Measurements from ENCODE around the gene CDC42BPB.

CDC42BPB gene

DNA sequence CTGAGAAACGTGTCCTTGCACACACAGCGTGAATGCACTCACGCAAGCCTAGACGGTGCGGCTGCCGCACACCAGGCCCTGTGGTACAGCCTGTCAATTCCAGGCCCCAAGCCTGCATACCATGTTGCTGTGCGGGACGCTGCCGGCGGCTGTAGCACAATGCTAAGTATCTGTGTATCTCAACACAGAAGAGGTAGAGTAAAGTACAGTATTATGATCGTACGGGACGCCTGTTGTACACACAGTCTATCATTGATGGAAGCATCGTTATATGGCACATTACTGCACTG is 89.9 kb downstream of the CDC42BPB start:
- DNase-seq (ENCODE audit: low read depth in 2 of 2) = no peak

DNA sequence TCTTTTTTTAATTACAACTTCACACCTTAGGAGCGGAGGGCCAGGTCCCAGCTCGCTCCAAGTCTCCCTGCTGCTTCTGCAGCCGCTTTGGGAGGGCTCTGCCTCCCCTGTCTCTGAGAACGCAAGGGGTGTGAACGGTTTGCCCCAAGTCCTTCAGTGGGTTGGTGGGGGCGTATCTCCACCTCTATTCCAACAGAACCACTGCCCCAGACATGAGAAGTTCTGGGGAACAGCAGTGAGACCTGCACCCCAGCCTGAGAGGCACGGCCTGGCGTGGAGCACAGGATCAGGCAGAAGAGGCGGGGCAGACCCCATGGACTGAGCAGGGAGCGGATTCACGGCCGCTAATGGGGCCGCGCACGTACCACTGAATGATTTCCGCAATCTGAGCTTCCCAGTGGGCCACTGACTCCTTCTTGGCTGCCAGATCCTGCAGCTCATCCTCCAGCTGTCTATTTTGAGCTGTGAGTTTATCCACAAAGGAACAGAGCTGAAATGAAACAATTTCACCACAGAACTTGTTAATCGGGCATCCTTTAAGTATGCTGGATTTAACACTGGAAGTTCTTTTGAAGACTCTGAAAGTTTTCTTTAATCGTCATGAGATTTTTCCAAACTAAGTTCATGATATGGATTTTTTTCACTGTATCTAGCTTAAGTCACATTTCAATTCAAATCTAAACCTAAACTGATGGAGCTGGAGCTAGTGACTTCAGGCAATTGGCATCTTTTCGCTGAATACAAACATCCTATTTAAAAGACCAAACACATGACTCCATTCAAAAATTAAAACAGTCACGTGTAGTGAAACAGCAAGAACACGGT is 90.5 kb downstream of the CDC42BPB start:
- DNase-seq (ENCODE audit: low read depth in 2 of 2) = no peak

DNA sequence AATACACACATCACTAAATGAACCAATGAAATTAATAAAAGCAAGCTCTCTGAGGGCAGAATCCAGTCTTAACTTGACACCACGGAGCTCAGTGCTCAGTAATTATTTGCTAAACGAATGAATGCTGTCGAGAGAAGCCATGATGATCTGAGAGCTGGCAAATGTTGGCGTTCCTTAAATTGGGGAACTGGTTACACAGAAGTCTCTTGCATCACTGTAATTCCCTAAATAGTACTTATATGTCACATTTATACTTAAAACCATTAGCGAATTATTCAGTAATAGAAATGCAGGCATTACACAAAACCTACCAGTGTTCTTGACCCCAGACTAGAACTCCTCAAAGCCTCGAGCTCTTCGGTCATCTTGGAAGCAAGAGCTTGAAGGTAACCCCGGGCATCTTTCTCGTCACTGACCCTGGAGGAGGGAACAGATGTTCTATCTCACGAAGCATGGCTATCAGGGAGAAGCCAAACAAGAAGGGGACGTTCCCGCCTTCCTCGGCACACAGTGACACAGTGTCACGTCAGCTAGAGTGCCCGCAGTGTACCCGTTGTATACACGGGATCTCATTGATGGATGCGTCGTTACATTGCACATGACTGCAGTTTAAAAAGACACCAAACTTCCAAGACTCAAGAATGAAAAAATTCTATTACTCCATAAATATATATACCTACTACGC is 91.2 kb downstream of the CDC42BPB start:
- no peak for DNase-seq (ENCODE audit: low read depth in 2 of 2)

DNA sequence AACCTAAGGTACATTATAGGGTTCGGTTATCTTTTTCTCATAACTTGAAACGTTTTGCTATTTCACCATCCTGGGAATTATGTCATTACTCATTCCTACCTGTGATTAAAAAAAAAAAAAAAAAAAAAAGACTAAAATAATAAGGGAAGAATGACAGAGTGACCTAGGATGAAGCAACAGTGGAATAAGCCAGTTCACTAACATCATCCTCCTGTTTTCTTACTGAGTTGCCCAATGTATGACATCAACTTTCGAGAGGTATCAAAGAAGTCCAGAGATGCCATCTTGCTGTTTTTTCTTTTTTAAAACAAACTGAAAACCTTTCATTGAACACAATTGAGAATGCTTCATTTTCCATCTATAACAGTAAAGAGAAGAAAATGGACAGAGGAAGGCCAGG is 92.1 kb downstream of the CDC42BPB start:
- no peak for DNase-seq (ENCODE audit: low read depth in 2 of 2)

DNA sequence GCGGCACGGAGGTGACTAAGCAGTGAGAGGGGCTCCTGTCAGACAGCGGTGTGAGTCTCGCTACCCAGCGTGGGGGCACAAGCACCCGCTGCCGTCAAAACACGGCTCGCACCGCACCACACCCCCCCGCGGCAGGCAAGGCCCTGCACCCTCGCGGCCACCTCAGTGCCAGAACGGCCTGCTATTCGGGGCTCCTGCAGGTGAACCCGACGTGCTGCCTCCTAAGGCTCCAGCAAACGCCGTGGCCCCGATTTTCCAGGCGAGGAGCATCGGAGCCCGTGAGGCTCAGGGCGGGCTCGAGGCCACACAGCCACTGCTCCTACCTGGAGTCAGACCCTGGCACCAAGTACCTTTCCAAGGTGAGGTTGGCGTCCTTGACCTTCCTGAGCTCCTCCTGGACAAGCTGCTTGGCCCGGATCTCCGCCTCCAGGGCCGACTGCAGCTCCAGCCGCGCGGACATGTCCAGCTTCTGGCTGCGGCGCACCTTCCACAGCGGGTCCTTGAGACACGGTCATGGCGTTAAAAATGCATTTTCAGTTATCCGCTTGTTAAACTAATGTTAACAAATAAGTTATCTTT is 93.1 kb downstream of the CDC42BPB start:
- no peak for DNase-seq (ENCODE audit: low read depth in 2 of 2)

DNA sequence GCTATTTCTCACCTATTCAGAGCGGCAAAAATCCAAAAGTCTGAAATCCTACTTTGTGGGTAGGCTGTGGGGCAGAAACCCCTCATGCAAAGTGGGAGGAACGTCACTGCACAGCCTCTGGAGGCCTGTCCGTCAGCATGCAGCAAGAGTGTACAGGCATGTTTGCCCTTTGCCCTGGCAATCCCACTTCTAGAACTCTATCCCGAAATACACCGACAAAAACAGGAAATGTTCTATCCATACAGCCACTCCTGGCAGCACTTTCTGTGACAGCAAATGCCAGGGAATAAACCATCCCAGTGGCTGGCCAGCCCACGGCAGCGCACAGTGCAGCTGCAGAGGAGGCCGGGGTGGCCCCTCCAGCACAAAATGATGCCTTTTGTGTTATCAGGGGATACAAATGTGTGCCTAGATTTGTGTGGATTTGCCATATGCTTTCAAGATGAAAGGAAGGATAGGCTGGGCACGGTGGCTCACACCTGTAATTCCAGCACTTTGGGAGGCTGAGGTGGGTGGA is 95.2 kb downstream of the CDC42BPB start:
- DNase-seq (ENCODE audit: low read depth in 2 of 2) = no peak

DNA sequence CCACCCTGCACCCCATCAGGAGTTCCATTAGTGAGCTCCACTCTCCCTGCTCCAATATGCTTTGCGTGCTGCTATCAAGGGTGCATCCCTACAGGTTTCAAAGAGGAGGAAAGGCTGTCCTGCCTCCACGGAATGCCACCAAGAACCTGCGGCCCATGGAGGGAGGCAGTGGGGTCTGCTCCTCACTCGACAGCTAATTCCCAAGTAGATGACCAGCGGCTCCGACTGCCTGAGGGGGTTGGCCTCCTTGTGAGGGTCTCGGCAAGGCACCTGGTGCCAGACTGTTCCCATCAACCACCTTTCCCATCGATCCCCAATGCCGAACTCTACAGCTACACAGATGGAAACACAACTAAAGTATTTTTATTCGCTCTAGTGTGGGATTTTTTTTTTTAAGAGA is 98.9 kb downstream of the CDC42BPB start:
- DNase-seq (ENCODE audit: low read depth in 2 of 2) = no peak

DNA sequence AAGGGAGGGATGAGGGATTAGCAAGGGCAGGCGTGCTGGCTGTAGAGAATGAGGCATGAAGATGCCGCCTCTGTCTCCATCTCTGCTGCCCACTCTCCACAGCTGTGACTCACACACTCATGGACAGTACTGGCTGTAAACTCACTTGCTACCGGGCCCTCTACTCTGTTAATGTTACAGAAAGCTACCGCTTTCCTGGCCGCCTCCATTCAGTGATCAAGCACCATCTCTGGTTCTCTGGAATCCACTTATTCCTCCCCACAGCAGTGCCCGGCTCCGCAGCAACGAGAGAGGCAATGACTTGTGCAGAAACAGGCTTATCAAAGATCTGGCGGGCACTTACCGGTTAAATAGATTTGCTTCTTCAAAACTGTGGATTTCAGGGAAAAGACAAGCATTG is 100.1 kb downstream of the CDC42BPB start:
- DNase-seq (ENCODE audit: low read depth in 2 of 2) = no peak

DNA sequence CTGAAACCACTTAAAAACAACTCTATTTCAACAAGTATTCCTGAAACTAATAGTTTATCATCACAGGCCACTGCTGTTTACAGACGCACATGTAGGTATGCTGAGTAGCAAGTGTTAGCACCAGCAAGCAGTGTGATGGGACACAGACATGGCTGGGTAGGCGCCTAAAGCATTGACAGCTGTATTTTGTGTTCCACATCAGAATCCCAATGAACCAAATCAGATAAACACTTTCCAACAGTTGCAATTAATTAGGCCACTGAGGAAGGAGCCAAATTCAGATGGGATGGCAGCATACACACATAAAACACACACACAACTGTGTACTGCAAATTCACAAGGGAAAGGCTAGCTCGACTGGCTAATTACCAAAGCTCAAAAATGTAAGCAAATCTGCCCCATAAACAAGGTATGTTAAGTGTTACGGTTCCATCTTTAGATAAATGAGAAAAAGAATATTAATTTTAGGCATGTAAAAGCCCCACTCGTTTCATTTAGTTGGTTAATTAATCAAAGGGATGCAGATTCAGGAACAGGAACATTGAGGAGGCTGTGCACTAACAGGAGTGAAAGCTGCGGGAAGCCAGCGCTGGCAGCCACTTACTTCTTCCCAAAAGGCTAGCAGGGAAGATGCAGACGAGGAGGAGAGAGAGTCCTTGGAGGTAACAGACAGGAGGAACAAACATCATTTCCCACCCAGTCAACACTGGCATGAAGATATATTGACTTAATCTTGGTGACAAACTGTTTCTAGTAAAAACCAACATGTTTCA is 101.5 kb downstream of the CDC42BPB start:
- no peak for DNase-seq (ENCODE audit: low read depth in 2 of 2)

DNA sequence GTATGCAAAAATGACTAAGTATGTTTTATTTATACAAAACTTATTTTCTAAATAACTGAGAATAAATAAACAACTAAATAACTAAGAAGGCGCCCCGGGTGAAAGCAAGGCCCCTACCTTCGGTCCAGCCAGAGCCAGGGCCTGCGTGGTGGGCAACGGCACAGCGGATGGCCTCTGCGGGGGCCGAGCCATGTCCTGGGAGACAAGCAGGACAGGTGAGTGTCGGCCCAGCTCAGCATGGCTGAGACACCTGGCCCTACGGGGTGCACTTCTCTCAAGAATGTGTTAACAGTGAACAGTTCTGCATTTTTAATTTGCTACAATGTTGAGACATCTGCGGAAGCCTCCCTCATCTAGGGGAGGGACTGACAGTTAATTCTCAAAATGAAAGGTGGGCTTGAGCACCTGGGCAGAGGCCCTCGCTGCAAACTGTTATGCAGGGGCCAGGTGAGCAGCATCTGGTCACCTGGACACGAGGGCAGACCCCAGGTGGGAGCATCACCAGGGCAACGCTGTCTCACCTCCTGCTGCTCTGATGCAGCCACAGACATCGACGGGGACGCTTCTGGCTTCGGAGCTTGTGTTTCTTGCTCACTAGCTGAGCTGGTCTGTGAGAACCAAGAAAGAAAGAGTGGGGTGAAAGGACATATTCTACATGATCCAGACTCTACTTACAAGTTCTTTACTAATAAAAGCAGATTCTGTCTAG is 103.1 kb downstream of the CDC42BPB start:
- no peak for DNase-seq (ENCODE audit: low read depth in 2 of 2)

DNA sequence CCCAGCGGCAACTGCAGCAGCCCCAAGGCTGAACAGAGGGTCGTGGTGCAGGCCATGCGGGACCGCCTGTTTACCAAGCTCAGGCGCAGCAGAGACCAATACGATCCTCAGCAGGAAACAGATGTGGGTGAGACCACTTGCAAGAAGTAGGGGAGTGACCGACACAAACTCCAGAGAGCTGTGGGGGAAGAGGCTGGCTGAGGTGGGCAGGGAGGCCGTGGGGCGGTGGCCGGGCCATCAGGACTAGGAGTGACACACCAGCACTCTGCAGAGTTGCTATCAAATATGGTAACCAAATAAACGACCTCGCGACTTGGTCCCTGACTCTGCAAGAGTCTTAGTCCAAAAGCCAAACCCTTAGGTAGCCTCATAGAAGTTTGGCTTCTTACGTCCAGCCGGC is 104.2 kb downstream of the CDC42BPB start:
- no peak for DNase-seq (ENCODE audit: low read depth in 2 of 2)

DNA sequence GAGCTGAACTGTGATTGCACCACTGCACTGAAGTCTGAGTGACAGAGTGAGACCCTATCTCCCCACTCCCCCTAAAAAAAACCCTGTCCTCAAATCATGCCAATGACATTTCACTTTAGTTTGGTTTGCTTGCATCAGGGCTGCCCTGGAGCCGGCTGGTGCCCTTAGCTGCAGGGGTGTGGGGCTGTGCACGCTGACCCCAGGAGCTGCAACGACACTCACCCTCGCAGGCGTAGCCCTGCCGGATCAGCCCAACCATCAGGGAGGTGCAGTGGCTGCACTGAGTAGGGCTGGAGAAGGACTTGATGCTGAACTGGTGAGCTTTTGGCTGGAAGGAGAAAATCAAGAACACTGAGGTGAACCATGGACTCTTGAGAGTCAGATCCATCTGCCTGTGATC is 105.1 kb downstream of the CDC42BPB start:
- no peak for DNase-seq (ENCODE audit: low read depth in 2 of 2)

DNA sequence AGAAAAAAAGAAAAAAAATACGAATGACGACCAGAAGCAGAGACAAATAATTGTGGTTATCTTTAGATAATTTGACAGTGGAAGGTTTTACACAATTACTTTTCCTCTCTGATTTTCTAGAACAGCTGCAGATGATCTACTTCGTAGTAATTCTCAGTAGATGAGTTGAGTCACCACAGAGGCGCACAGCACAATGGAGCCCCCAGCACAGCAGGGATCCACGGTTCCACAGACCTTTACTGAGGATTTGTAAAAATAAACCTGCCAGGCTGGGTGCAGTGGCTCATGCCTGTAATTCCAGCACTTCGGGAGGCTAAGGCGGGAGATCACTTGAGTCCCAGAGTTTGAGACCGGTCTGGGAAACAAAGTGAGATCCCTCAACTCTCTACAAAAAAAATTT is 105.5 kb downstream of the CDC42BPB start:
- no peak for DNase-seq (ENCODE audit: low read depth in 2 of 2)

DNA sequence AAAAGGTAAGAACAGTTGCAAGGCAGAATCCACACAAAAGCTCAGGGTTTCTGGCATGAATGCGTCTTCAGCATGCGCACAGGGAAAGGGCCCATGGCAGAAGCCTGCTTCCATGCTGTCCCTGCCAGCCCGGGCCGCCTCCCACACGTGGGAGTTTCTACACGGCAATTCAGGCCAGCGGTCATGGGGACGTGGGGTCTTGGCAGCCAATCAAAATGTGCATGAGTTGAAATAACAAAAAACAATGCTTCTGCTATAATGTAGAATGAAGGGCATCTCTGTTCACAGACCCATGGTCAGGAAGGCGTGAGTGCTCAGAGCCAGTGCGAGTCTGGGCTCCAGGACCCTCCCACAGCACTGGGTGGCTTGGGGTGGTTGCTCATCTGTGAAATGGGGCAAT is 106.3 kb downstream of the CDC42BPB start:
- no peak for DNase-seq (ENCODE audit: low read depth in 2 of 2)

DNA sequence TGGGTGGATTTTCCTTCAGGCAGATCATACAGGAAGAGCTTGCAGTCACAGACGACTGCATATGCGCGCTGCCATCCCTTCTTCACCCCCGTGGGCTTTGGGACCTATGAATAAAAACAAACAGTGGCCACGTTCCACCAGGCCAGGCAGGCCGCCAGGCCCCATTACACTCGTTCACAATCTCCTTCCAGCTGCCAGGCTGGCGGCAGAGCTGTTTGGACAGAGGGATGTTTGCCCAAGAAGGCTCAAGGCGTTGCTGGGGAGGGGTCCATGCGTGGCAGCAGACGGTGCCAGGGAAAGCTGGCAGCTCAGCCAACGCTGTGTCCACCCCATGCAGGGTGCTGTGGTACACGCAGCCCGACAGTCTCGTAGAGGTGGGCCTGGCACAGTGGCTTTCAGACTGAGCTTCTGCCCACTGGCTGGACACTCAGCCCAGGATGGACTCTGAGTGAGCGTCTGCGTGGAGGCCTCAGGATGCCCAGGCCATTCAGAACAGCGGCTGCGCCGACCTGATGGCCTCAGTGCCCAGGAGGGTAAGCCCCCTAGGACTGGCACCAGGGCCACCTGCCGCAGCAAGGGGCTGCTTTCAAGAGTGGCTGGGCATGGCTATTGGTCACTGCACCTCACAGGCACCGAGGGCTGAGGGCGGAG is 107.4 kb downstream of the CDC42BPB start:
- no peak for DNase-seq (ENCODE audit: low read depth in 2 of 2)

DNA sequence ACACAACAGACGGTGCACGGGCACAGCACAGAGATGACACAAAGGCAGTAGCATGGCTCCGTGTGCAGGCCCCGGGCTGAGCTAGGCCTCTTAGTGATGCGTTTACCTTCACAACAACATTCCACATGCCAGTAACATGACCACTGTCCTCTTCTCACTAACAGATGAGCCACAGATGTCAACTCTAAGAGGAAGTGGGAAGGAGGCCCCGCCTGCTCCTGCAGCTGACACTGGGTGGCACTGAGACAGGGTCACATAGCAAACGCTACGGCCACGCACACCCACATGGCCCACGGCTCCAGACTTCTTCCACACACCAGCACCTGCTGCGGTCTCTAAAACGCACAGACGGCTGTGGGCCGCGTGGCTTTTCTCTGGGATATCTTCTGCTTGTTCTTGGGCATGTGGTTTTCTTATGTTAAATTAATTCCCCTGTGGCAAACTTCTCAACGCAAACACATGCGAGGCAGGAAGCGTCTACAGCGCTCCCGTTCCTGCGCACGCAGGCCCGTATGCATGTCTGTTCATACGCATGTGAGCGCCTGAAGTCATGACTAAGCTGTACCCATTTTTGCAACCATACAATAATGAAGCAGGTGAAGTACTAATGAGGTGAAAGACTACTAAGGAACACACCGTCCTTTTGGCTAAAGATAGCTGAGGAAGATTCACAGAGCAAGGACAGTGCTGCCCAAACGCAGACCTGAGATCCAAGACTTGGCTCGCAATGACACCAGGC is 108.1 kb downstream of the CDC42BPB start:
- DNase-seq (ENCODE audit: low read depth in 2 of 2) = no peak

DNA sequence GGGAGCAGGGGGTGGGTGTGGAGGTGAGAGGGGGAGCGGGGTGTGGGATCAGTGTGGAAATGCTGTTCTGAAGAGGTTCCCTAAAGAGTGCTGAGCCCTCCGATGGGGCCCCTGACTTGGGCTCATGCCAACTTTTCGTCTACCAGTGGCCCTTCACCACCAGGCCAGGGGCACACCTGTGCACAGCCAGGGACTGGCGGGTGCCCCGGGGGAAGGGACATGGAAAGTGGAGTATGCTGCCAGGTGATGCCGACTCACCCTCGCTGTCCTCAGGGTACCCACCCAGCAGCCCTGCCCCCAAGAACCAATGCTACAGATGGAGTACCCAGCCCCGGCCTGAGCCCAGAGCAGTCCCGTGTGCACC is 108.7 kb downstream of the CDC42BPB start:
- DNase-seq (ENCODE audit: low read depth in 2 of 2) = no peak

DNA sequence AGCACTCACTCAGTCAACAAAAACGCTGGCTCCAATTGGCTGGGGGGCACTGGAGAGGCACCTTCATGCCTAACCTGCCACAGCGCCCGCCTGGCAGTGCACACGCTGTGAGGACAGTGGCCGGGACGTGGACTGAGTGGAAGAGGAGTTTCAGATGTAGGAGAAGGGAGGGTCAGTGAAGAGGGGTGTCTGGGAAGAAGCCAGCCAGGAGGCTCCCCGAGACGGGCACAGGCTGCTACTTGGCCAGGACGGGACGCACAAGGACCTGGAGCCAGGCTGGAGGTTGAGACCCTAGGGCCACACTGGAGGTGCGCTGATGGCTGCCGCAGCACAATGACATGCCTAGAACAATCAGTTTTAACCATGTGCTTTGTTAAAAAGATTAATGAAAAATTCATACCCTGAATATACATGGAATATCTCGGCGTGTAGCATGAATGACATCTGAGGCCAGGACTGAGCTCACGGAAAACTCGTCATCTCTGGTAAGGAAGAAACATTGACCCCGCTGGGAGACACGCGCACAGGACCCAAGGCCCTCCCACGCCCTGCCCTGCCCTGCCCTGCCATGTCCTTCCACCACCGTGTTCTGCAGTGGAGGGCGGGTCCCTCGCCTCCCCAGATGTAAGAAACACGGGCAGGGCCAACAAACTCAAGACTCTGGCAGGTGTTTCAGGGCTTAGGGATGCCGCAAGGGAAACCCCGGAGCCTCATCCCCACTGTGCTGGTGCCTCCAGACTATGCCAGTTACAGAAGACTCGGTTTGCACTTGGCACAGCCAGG is 109.8 kb downstream of the CDC42BPB start:
- DNase-seq (ENCODE audit: low read depth in 2 of 2) = no peak

DNA sequence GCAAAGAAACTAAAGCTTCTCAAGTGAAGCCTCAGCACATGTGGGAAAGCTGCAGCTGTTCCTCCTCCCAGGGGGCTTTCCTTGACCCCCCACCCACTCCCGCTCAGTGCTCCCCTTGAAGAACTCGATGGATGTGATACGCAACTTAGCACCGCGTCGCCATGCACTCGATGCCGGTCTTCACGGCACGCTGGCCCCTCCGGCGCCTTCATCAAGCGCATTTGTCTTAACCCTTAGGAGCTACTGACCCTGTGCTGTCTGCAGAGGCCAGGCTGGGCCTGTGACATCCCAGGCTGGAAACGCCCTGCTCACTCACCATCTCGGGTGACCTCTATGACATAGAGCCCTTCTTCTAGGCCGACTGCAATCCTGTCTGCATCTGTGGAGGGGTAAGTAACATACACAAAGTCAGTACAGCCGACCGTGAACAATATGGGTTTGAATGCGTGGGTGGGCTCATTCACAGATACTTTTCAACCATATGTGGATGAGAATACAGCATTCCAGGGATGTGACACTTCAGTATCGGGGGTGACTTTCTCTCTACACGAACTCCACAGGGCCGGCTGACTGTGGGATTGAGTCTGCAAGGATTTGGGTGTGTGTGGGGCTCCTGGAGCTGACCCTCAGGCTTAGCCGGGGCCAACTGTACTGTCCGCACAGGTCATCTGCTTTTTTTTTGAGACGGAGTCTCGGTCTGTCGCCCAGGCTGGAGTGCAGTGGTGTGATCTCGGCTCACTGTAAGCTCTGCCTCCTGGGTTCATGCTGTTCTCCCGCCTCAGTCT is 111.8 kb downstream of the CDC42BPB start:
- DNase-seq (ENCODE audit: low read depth in 2 of 2) = no peak

All from stimulated activated CD8-positive, alpha-beta memory T cell treated with anti-CD3 and anti-CD28 coated beads, Interleukin-15, amount 100 ng/mL, for 48 hours (primary cell).